Measurements from ENCODE around the gene KLRK1. TPM values are rescaled to one million over a fixed set of nuclear protein-coding genes. Genes with fewer than 3 reads are reported as not detected.
"Not testable (repeated sequence)": the region's sequence is repeated elsewhere in the genome, so short reads cannot be mapped to it uniquely, and the experiment has no call there.

The KLRK1 gene
- total RNA-seq, 1 experiment from 2014 or later, result not detected

- DNase-seq (ENCODE audit: low read depth), result no peak
Observed at GRCh38 chr12:10365696-10366405, 24.0 kb downstream of the KLRK1 start.

GRCh38 chr12:10364815-10365622, 24.8 kb downstream of the KLRK1 start:
- in situ Hi-C loops (cut with HindIII; ENCODE audit: low pct_unique_long_range_greater_than_20kb, low sequenced_read_pairs), result no loop called here
- peak; percentile 85 for DNase-seq (ENCODE audit: low read depth)

More at GRCh38 chr12:10365696-10366405, 24.0 kb downstream of the KLRK1 start:
- in situ Hi-C loops (cut with HindIII; ENCODE audit: low pct_unique_long_range_greater_than_20kb, low sequenced_read_pairs), result no loop called here

GRCh38 chr12:10363914-10364814, 25.7 kb downstream of the KLRK1 start:
- DNase-seq (ENCODE audit: low read depth), result peak; percentile 72
- in situ Hi-C loops (cut with HindIII; ENCODE audit: low pct_unique_long_range_greater_than_20kb, low sequenced_read_pairs), result no loop called here

- DNase-seq (ENCODE audit: low read depth), result no peak
- in situ Hi-C loops (cut with HindIII; ENCODE audit: low pct_unique_long_range_greater_than_20kb, low sequenced_read_pairs), result no loop called here
Observed at GRCh38 chr12:10363658-10363913, 26.3 kb downstream of the KLRK1 start.

GRCh38 chr12:10362828-10363657, 26.8 kb downstream of the KLRK1 start:
- in situ Hi-C loops (cut with HindIII; ENCODE audit: low pct_unique_long_range_greater_than_20kb, low sequenced_read_pairs), result no loop called here
- DNase-seq (ENCODE audit: low read depth), result peak; percentile 22

- no peak for DNase-seq (ENCODE audit: low read depth)
- in situ Hi-C loops (cut with HindIII; ENCODE audit: low pct_unique_long_range_greater_than_20kb, low sequenced_read_pairs), result no loop called here
Observed at GRCh38 chr12:10362325-10362724, 27.5 kb downstream of the KLRK1 start.

GRCh38 chr12:10361622-10362021, 28.2 kb downstream of the KLRK1 start:
- no peak for DNase-seq (ENCODE audit: low read depth)
- in situ Hi-C loops (cut with HindIII; ENCODE audit: low pct_unique_long_range_greater_than_20kb, low sequenced_read_pairs), result no loop called here

- DNase-seq (ENCODE audit: low read depth), result peak; percentile 61
- in situ Hi-C loops (cut with HindIII; ENCODE audit: low pct_unique_long_range_greater_than_20kb, low sequenced_read_pairs), result no loop called here
Observed at GRCh38 chr12:10361084-10361483, 28.8 kb downstream of the KLRK1 start.

GRCh38 chr12:10358969-10359368, 30.9 kb downstream of the KLRK1 start:
- DNase-seq (ENCODE audit: low read depth), result no peak
- in situ Hi-C loops (cut with HindIII; ENCODE audit: low pct_unique_long_range_greater_than_20kb, low sequenced_read_pairs), result no loop called here

- DNase-seq (ENCODE audit: low read depth), result no peak
- in situ Hi-C loops (cut with HindIII; ENCODE audit: low pct_unique_long_range_greater_than_20kb, low sequenced_read_pairs), result no loop called here
Observed at GRCh38 chr12:10358131-10358530, 31.7 kb downstream of the KLRK1 start.

- peak; percentile 50 for DNase-seq (ENCODE audit: low read depth)
- in situ Hi-C loops (cut with HindIII; ENCODE audit: low pct_unique_long_range_greater_than_20kb, low sequenced_read_pairs), result no loop called here
Observed at GRCh38 chr12:10354502-10354901, 35.3 kb downstream of the KLRK1 start.

GRCh38 chr12:10354071-10354470, 35.8 kb downstream of the KLRK1 start:
- DNase-seq (ENCODE audit: low read depth), result no peak
- in situ Hi-C loops (cut with HindIII; ENCODE audit: low pct_unique_long_range_greater_than_20kb, low sequenced_read_pairs), result no loop called here

GRCh38 chr12:10351457-10351856, 38.4 kb downstream of the KLRK1 start:
- in situ Hi-C loops (cut with HindIII; ENCODE audit: low pct_unique_long_range_greater_than_20kb, low sequenced_read_pairs); DNase-seq (ENCODE audit: low read depth): not testable (repeated sequence)

GRCh38 chr12:10341892-10342509, 47.8 kb downstream of the KLRK1 start:
- in situ Hi-C loops (cut with HindIII; ENCODE audit: low pct_unique_long_range_greater_than_20kb, low sequenced_read_pairs), result no loop called here
- no peak for DNase-seq (ENCODE audit: low read depth)

- in situ Hi-C loops (cut with HindIII; ENCODE audit: low pct_unique_long_range_greater_than_20kb, low sequenced_read_pairs); DNase-seq (ENCODE audit: low read depth): not testable (repeated sequence)
Observed at GRCh38 chr12:10340946-10341345, 48.9 kb downstream of the KLRK1 start.

GRCh38 chr12:10339053-10339840, 50.6 kb downstream of the KLRK1 start:
- in situ Hi-C loops (cut with HindIII; ENCODE audit: low pct_unique_long_range_greater_than_20kb, low sequenced_read_pairs), result no loop called here
- DNase-seq (ENCODE audit: low read depth), result no peak

GRCh38 chr12:10338470-10338869, 51.4 kb downstream of the KLRK1 start:
- in situ Hi-C loops (cut with HindIII; ENCODE audit: low pct_unique_long_range_greater_than_20kb, low sequenced_read_pairs); DNase-seq (ENCODE audit: low read depth): not testable (repeated sequence)
